Motor neuron (in vitro differentiated cells): ENCODE data around the gene LY6G5B. TPM values are rescaled to one million over a fixed set of nuclear protein-coding genes. Genes with fewer than 3 reads are reported as not detected.
A peak's percentile ranks its signal among the peaks of the same experiment; 100 is the strongest.

Experiments used
- ATAC-seq, 8 experiments: fragments of 200-7000 bp; cut with Tn5 transposase; replicated peaks in 6 of 8; 2 replicates each; pipeline ENCODE4 v1.8.0; 2021; ENCODE audit warnings: mild to moderate bottlenecking in 8 of 8, moderate library complexity in 8 of 8
- H3K27ac ChIP-seq, 2 donors: fragments of 250-450 bp; sonication (Bioruptor Pico); 2 replicates each; pipeline ENCODE4 v1.9.0; 2021; ENCODE audit warnings: antibody characterized with exemption in 2 of 2, mild to moderate bottlenecking in 2 of 2, moderate library complexity in 1 of 2
- H3K4me1 ChIP-seq, 2 donors: fragments of 250-450 bp; sonication (Bioruptor Pico); replicated peaks in 1 of 2; 2 replicates each; pipeline ENCODE4 v1.6.1; 2021; ENCODE audit warnings: antibody characterized with exemption in 2 of 2, mild to moderate bottlenecking in 2 of 2, moderate library complexity in 1 of 2
- H3K4me3 ChIP-seq, 5 donors: fragments of 250-450 bp; sonication (Bioruptor Pico); 2 replicates each; pipeline ENCODE4 v1.9.0; 2021; ENCODE audit warnings: antibody characterized with exemption in 5 of 5, mild to moderate bottlenecking in 5 of 5, moderate library complexity in 4 of 5
- WGBS, 10 experiments: fragments of 450-650 bp; shearing (Covaris generic); methylation state at CpG; one replicate each; pipeline ENCODE4 v1.0.0; 2022; 5-methylcytosine and 5-hydroxymethylcytosine counted together
- in situ Hi-C, 9 experiments: fragments of 400-800 bp; cut with MboI; loops; one replicate each; pipeline ENCODE4 v1.15.0; 2021; ENCODE audit warnings: low sequenced_read_pairs in 9 of 9, low pct_unique_long_range_greater_than_20kb in 2 of 9; ENCODE audit not compliant: unreplicated experiment in 9 of 9
- total RNA-seq, 8 experiments: library from RNA; unstranded; fragments of 300-600 nt; gene quantifications; 2 replicates each; pipeline versions ENCODE4 v1.2.3 to v1.2.4, GENCODE V29; 2022

The LY6G5B gene
- total RNA-seq, 8 experiments from 2014 or later: 3.0 to 20.9 (median 6.3) TPM

DNA sequence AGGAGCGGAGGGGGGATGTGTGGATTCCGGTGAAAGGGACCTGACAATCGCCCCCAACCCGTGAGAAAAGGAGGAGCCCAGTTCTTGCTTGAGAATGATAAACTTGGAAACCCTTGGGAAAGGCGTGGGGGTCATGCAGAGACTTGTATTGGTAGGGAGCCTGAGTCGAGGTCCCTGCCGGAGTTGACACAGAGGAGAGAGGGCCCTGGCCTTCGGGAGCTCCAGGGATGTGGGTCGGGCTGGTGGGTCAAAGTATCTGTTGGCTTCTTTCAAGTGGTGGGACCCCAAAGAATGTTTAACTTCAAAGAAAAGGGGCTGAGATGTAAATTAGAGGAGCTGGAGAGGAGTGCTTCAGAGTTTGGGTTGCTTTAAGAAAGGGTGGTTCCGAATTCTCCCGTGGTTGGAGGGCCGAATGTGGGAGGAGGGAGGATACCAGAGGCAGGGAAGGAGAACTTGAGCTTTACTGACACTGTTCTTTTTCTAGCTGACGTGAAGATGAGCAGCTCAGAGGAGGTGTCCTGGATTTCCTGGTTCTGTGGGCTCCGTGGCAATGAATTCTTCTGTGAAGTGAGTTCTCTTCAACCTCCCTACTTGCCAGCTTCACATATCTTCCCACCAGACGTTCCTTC lies 3.3 kb upstream of the LY6G5B start:
- peak overlapping the region; percentile 60 to 93 (median 84) for H3K4me3 ChIP-seq
- WGBS, 10 experiments: 0 to 20% (median 4%) methylated on average over 1 to 9 of the region's 15 CpGs; no CpG with 5 or more reads in 3 of the 10 experiments
- peak in 2 of 8 experiments; percentile 5 to 10 for ATAC-seq
- peak overlapping the region; percentile 52 to 86 for H3K27ac ChIP-seq
- in situ Hi-C loops: loop anchor here in 1 of 9 experiments (25.0 kb wide), 1 partner anchor 171 kb away; the partner anchor contains the start of gene HSPA1B
- H3K4me1 ChIP-seq: peaks cover 7 to 19% of the 10 kb centered on the region in 2 donors

DNA sequence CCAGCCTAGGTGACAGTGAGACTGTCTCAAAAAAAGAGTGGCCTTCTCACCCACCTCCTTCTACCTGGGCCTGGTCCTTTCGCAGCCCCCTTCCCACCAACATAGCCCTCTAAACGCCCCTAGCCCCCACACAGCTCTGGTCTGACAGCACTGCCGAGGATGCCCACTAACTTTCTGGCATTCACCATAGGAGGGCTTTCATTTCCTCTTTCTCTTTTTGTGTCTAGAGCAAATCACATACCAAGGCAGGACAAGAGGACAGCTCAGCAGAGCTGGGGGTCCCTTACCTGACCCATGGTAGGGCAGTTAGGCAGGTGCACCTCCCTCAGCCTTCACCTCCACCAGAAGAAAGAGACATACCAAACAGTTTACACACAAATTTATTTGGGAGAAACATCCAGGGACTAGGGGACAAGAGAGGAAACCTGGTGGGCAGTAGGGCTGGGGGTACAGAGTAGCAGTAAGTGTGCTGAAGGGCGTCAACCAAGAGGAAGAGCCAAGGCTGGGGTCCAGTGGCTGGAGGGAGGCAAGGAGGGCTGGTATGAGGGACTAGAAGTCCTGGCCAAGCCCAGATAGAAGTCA lies 6.6 kb downstream of the LY6G5B start:
- in situ Hi-C loops: loop anchor here in 1 of 9 experiments (25.0 kb wide), 1 partner anchor 286 kb away; the partner anchor contains the start of genes DXO, NELFE and SKIC2
- ATAC-seq: no peak

DNA sequence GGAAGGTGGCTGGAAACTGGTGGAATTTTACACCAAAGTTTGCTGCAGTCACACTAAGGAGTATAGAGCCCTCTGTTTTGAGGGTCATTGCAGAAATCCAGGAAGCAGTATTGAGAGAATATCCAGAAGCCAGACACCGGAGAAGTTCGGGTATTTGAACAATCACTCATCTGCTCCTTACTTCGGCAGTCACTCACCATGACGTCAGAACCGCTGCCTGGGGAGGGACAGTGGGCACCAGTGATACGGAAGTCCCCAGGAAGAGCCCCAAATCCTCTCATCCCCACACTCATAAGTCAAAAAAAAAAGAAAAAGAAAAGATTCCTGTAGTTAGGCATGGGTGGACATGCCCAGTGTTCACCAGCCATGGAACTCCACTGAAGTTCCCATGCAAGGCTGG lies 7.1 kb downstream of the LY6G5B start:
- ATAC-seq: no peak
- WGBS, 10 experiments: 0 to 86% (median 52%) methylated on average over 1 to 6 of the region's 6 CpGs; no CpG with 5 or more reads in 2 of the 10 experiments

More for the DNA sequence above, 6.6 kb downstream of the LY6G5B start:
- Histone ChIP-seq H3K4me3 (no peak overlapping the region), H3K27ac (no peak overlapping the region), H3K4me1 (peaks cover 0 to 6% of the 10 kb centered on the region in 2 donors)
- WGBS, 10 experiments: 43 to 100% (median 75%) methylated on average over 1 to 2 of the region's 4 CpGs; no CpG with 5 or more reads in 6 of the 10 experiments

DNA sequence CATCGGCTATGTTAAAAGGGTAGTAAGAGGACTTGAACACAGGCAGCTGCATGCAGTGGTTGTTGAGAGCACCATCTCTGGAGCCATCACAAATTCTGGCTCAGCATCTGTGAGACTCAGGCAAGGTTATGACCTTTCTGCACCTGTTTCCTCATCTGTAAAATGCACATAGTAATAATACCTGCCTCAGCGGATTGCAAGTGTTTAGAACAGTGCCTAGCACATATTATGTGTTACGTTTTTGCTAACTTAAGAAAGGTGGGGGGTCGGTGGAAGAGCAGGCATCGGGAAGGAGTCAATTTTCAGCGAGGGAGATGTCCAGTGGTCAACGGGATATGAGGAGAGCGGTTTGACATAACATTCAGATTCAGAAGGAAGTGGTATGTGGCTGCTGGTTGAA lies 8.2 kb downstream of the LY6G5B start:
- 30 to 100% (median 78%) methylated on average over 1 to 8 of the region's 8 CpGs; no CpG with 5 or more reads in 2 of the 10 experiments for WGBS, 10 experiments
- Histone ChIP-seq H3K4me3 (no peak overlapping the region), H3K4me1 (peaks cover 6 to 10% of the 10 kb centered on the region in 2 donors), H3K27ac (no peak overlapping the region)
- no peak for ATAC-seq
- in situ Hi-C loops: loop anchor here in 1 of 9 experiments (25.0 kb wide), 1 partner anchor 284 kb away; the partner anchor contains the start of genes DXO, NELFE and SKIC2

More for the DNA sequence above, 7.1 kb downstream of the LY6G5B start:
- Histone ChIP-seq H3K4me3 (no peak overlapping the region), H3K4me1 (peaks cover 0 to 8% of the 10 kb centered on the region in 2 donors), H3K27ac (no peak overlapping the region)
- in situ Hi-C loops: loop anchor here in 1 of 9 experiments (25.0 kb wide), 1 partner anchor 285 kb away; the partner anchor contains the start of genes DXO, NELFE and SKIC2

DNA sequence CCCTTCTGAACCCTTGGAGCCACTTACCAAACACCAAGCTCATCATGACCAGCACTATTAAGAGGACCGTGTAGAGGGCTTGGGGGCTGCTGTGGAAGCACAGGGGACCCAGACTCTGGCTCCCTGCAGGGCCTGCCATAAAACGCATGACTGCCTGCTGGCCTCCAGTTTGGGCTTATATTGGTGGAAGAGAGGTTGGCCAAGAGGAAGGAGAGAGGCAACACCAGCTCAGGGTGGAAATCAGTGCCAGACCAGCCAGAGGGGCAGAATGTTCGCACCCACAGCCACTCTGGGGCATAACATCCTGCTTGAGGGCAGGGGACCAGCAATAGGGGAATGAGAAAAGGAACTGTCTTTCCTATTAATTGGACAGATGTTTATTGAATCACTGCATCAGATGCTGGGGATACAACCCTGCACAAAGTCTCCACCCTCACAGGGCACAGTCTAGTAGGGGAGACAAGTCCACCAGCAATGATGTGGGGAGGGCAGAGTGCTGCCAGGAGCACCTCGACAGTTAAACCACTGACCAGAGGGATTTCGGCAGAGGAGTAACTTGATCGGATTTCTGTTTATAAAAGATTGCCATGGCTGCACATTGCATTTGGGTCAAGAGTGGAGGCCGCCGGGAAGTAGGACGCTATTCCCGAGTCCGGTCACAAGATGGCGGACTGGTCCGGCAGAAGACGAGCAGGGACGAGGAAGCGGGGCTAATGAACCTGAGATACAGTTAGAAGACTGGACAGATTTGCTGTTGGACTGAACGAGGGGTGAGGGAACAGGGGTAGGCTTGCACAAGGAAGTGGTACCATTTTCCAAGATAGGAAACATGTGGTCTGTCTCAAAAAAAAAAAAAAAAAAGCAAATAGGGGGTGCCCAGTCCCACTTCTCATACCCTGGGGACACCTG lies 10.7 kb downstream of the LY6G5B start, which contains the start of gene LY6G5C:
Gene LY6G5C (minus strand): TSS at position 842 of the 909 bp plus-strand sequence. CDS start 694 bp downstream, at position 148.
- in situ Hi-C loops: loop anchor here in 1 of 9 experiments (25.0 kb wide), 1 partner anchor 282 kb away; the partner anchor contains the start of genes DXO, NELFE and SKIC2
- WGBS, 10 experiments: 0 to 40% (median 0%) methylated on average over 4 to 11 of the region's 17 CpGs; no CpG with 5 or more reads in 1 of the 10 experiments
- no peak within 1 kb of the TSS for H3K27ac ChIP-seq

DNA sequence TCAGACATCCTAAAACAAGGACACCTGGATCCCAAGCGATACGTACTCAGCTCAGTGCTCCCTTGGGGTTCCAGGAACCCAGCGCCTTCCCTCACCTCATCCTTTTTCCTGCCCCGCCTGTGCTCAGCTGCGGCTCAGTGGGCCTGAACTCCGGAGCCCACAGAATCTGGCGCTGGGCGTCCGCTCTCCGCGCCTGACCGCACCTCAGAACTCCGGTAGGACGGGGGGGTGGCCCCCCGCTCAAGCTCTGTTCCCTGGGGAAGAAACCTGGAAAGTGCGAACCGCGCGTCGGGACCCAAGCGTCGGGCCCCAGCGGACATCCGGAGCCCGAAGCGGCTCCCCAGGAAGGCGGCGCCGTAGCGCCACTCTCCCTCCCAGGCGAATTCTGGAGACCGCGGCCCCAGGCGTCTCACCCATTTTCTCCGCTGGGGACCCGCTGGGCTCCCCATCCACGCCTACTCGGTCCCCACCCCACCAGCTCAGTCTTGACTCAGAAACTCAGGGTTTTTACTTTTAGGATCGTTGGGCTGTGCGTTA lies 11.4 kb downstream of the LY6G5B start:
- peak overlapping the region in 4 of 5 donors; percentile 1 to 14 (median 8) for H3K4me3 ChIP-seq
- H3K27ac ChIP-seq: no peak overlapping the region
- 0 to 50% (median 17%) methylated on average over 2 to 5 of the region's 40 CpGs; no CpG with 5 or more reads in 5 of the 10 experiments for WGBS, 10 experiments
- H3K4me1 ChIP-seq: peaks cover 17 to 22% of the 10 kb centered on the region in 2 donors
- in situ Hi-C loops: loop anchor here in 1 of 9 experiments (25.0 kb wide), 1 partner anchor 281 kb away; the partner anchor contains the start of genes DXO, NELFE and SKIC2
- peak; percentile 9 to 67 (median 18) for ATAC-seq

More for the DNA sequence above, 10.7 kb downstream of the LY6G5B start, which contains the start of gene LY6G5C:
- Histone ChIP-seq H3K4me3 (peak within 1 kb of the TSS in 4 of 5 donors; percentile 1 to 14 (median 8)), H3K4me1 (peaks cover 17 to 22% of the 10 kb centered on the region in 2 donors)
- peak; percentile 59 to 87 (median 69) for ATAC-seq

DNA sequence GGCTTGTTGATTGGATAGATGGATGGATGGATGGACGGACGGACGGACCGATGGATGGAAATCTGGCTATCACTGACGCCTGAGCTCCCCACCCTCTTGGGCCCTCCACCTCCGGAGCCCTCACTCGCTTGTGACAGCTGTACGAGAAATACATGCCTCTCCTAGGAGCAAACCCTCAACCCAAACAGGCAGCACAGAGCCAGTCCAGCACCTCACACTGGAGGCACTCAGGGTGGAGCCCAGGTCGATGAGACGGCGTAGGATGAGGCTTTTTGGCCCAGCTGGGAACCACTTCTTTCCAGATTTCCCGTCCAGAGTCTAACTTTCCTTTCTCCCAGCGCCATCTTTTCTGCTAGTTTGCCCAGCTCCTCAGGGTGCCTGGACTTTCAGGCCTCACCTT lies 13.8 kb downstream of the LY6G5B start:
- in situ Hi-C loops: loop anchor here in 1 of 9 experiments (25.0 kb wide), 1 partner anchor 279 kb away; the partner anchor contains the start of genes DXO, NELFE and SKIC2
- ATAC-seq: peak in 5 of 8 experiments; percentile 3 to 34 (median 27)
- H3K27ac ChIP-seq: peak overlapping the region; percentile 66 to 75
- WGBS, 10 experiments: 37 to 90% (median 57%) methylated on average over 1 to 11 of the region's 13 CpGs; no CpG with 5 or more reads in 3 of the 10 experiments
- H3K4me1 ChIP-seq: peaks cover 17 to 22% of the 10 kb centered on the region in 2 donors
- peak overlapping the region; percentile 15 to 28 (median 23) for H3K4me3 ChIP-seq

DNA sequence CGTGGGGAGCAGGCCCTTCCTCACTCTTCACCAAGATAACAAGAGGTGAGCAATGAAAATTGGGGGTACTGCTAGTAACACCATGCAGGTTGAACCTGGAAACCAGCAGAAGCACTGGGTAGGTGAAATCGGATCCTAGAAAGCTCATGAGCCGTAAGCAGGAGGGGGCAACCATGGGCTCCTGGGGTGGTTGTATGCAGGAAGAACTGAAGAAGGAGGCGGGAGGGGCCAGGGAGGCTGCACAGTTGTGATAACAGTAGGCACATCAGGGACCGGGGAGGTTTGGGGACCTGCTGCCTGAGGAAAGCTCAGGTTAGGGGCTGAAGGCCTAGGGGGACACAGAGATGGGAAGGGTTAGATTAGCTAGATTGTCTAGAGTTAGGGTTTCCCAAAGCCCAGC lies 16.7 kb downstream of the LY6G5B start:
- in situ Hi-C loops: loop anchor here in 1 of 9 experiments (25.0 kb wide), 1 partner anchor 276 kb away; the partner anchor contains the start of genes DXO, NELFE and SKIC2
- Histone ChIP-seq H3K4me1 (peaks cover 15 to 17% of the 10 kb centered on the region in 2 donors), H3K4me3 (no peak overlapping the region), H3K27ac (no peak overlapping the region)
- 0 to 100% (median 71%) methylated on average over 1 to 3 of the region's 5 CpGs; no CpG with 5 or more reads in 7 of the 10 experiments for WGBS, 10 experiments
- ATAC-seq: no peak

DNA sequence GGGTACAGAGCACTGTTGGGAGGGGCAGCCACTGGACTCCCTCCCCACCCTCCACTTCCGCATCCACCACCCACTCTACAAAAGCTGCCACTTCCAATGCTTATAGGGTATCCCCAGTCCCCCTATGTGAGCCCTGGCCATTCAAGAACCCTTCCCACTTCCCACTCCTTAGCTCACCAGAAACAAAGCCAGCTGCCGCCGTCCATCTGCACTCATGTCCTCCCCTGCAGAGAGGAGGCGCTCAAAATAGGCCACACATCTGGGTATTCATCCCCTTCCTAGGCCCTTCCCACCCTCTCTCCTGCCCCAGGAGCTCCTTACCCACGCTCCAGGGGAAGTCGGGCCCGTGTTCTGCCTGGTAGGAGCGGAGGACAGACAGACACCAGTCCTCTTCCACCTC lies 17.5 kb downstream of the LY6G5B start:
- Histone ChIP-seq H3K4me1 (peaks cover 14 to 17% of the 10 kb centered on the region in 2 donors), H3K4me3 (no peak overlapping the region), H3K27ac (no peak overlapping the region)
- ATAC-seq: no peak
- in situ Hi-C loops: loop anchor here in 1 of 9 experiments (25.0 kb wide), 1 partner anchor 275 kb away; the partner anchor contains the start of genes DXO, NELFE and SKIC2
- WGBS, 10 experiments: 67 to 100% methylated on average over 1 to 3 of the region's 8 CpGs; no CpG with 5 or more reads in 8 of the 10 experiments

DNA sequence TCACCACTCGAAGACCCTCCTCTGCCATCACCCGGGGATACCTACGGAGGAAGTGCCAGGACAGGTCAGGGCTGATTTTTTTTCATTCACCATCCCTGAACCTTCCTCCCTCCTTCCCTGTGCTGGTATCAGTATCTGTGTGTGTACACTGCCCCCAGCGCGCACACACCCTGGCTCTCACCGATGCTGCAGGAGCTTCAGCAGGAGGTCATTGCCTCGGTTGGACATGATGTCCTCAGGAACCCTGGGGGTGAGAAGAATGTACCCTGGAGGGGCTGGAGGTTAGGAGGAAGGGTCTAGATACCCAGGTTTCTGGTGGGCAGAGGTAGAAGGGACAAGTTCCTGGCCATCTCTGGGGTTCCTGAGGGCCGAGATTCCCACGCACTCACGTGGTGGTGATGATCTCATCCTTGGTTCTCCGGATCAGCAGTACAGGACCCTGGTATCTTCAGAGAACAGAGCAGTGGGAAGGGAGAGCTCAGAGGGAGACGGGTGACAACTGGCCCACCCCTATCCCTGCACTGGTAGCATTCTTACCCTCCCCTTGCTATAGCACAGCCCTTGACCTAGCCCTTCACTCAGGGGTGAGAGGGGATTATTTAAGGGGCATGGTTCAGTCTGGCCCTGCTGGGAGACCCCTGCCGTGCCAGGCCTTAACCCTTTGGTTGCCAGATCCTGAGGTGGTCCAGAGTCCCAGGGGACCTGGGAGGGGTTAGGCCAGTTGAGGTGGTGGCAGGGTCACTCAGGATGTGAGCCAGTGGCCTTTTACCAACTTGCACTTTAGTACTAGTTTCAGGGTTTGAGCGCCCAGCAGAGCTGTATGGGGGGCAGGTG lies 18.3 kb downstream of the LY6G5B start:
- in situ Hi-C loops: loop anchor here in 1 of 9 experiments (25.0 kb wide), 1 partner anchor 274 kb away; the partner anchor contains the start of genes DXO, NELFE and SKIC2
- no peak for ATAC-seq
- H3K27ac ChIP-seq: no peak overlapping the region
- peaks cover 11% of the 10 kb centered on the region in 2 donors for H3K4me1 ChIP-seq
- WGBS, 10 experiments: 65 to 100% (median 90%) methylated on average over 1 to 6 of the region's 14 CpGs; no CpG with 5 or more reads in 3 of the 10 experiments
- no peak overlapping the region for H3K4me3 ChIP-seq
